Esophagus squamous epithelium (tissue), 4 donors: ENCODE measurements around the gene SHISA6.

Experiments used
- CTCF ChIP-seq, 6 experiments: fragments of 450-650 bp in 4 of 6; fragments of 200-600 bp in 2 of 6; sonication (generic) in 2 of 6; IDR thresholded peaks; one replicate each; pipeline ENCODE4 v1.5.1; 2016 to 2019; ENCODE audit warnings: antibody characterized with exemption in 6 of 6, mild to moderate bottlenecking in 4 of 6, moderate library complexity in 4 of 6
- POLR2A ChIP-seq, 4 donors: fragments of 450-650 bp; IDR thresholded peaks; one replicate each; pipeline ENCODE4 v1.6.1; 2017; ENCODE audit warnings: antibody characterized with exemption in 4 of 4, mild to moderate bottlenecking in 4 of 4, moderate library complexity in 3 of 4

GRCh38 chr17:11245187-11245586 lies 4.2 kb downstream of the SHISA6 start:
- TF ChIP-seq POLR2A (IDR thresholded peaks at IDR 0.05) = no peak
- no peak for TF ChIP-seq CTCF (IDR thresholded peaks at IDR 0.05)
